KMS-11 (cell line): ENCODE results near the gene POLD3.

ENCODE experiments used
- H2AFZ ChIP-seq: fragments of 200-600 bp; sonication (generic); 2 replicates; pipeline ENCODE4 v1.6.1; 2016; ENCODE audit warnings: antibody characterized with exemption, mixed run types, low read depth
- H3K27ac ChIP-seq: fragments of 200-600 bp; sonication (generic); 2 replicates; pipeline ENCODE4 v1.6.1; 2016; ENCODE audit warnings: mild to moderate bottlenecking, mixed run types
- H3K27me3 ChIP-seq: fragments of 200-600 bp; sonication (generic); 2 replicates; pipeline ENCODE4 v1.6.1; 2017; ENCODE audit warnings: mild to moderate bottlenecking, low read depth, mixed run types, moderate library complexity; ENCODE audit not compliant: insufficient read depth
- H3K36me3 ChIP-seq: fragments of 200-600 bp; sonication (generic); 2 replicates; pipeline ENCODE4 v1.6.1; 2017; ENCODE audit warnings: mild to moderate bottlenecking, mixed run types; ENCODE audit not compliant: insufficient read depth
- H3K4me1 ChIP-seq: fragments of 200-600 bp; sonication (generic); 2 replicates; pipeline ENCODE4 v1.6.1; 2016; ENCODE audit warnings: mild to moderate bottlenecking, low read depth, mixed run types; ENCODE audit not compliant: poor library complexity, severe bottlenecking
- H3K4me2 ChIP-seq: fragments of 200-600 bp; sonication (generic); 2 replicates; pipeline ENCODE4 v1.7.0; 2016; ENCODE audit warnings: mild to moderate bottlenecking, mixed run types
- H3K4me3 ChIP-seq: fragments of 200-600 bp; sonication (generic); IDR thresholded peaks from 2 replicates; pipeline ENCODE4 v1.6.1; 2017; ENCODE audit warnings: low read depth, low read length, mixed read lengths; ENCODE audit not compliant: insufficient read depth
- H3K79me2 ChIP-seq: fragments of 200-600 bp; sonication (generic); 2 replicates; pipeline ENCODE4 v1.6.1; 2016; ENCODE audit warnings: low read depth, mixed run types; ENCODE audit not compliant: insufficient read depth
- H3K9ac ChIP-seq: fragments of 200-600 bp; sonication (generic); 2 replicates; pipeline ENCODE4 v1.6.1; 2016; ENCODE audit warnings: mild to moderate bottlenecking, mixed run types
- H4K20me1 ChIP-seq: fragments of 200-600 bp; sonication (generic); 2 replicates; pipeline ENCODE4 v1.6.1; 2016; ENCODE audit warnings: mild to moderate bottlenecking, mixed run types; ENCODE audit not compliant: insufficient read depth
- CTCF ChIP-seq: fragments of 200-600 bp; sonication (generic); conservative IDR thresholded peaks from 2 replicates; pipeline ENCODE4 v1.6.1; 2017; ENCODE audit warnings: low read depth, mild to moderate bottlenecking, antibody characterized with exemption, low read length, moderate library complexity, mixed read lengths

The POLD3 gene

GRCh38 chr11:74626130-74626529 is 33.7 kb downstream of the POLD3 start:
- no peak overlapping the region for H3K4me3 ChIP-seq
- no peaks in the 10 kb centered on the region for H4K20me1 ChIP-seq
- TF ChIP-seq CTCF = no peak
- no peaks in the 10 kb centered on the region for H3K4me1 ChIP-seq
- H3K79me2 ChIP-seq = no peaks in the 10 kb centered on the region
- no peak overlapping the region for H3K27ac ChIP-seq
- no peak overlapping the region for H3K9ac ChIP-seq
- no peak overlapping the region for H3K4me2 ChIP-seq
- H2AFZ ChIP-seq = no peak overlapping the region
- H3K27me3 ChIP-seq = no peaks in the 10 kb centered on the region
- H3K36me3 ChIP-seq = no peaks in the 10 kb centered on the region

GRCh38 chr11:74626604-74627003 is 34.2 kb downstream of the POLD3 start:
- no peaks in the 10 kb centered on the region for H3K4me1 ChIP-seq
- no peak overlapping the region for H3K4me2 ChIP-seq
- no peaks in the 10 kb centered on the region for H3K36me3 ChIP-seq
- H3K27me3 ChIP-seq = no peaks in the 10 kb centered on the region
- H3K4me3 ChIP-seq = no peak overlapping the region
- H2AFZ ChIP-seq = no peak overlapping the region
- H4K20me1 ChIP-seq = no peaks in the 10 kb centered on the region
- no peak for TF ChIP-seq CTCF
- no peaks in the 10 kb centered on the region for H3K79me2 ChIP-seq
- H3K9ac ChIP-seq = no peak overlapping the region
- H3K27ac ChIP-seq = no peak overlapping the region

- no peaks in the 10 kb centered on the region for H3K79me2 ChIP-seq
- no peak overlapping the region for H3K4me3 ChIP-seq
- no peak overlapping the region for H3K9ac ChIP-seq
- no peaks in the 10 kb centered on the region for H3K27me3 ChIP-seq
- no peaks in the 10 kb centered on the region for H3K4me1 ChIP-seq
- TF ChIP-seq CTCF = no peak
- no peaks in the 10 kb centered on the region for H4K20me1 ChIP-seq
- no peak overlapping the region for H2AFZ ChIP-seq
- no peak overlapping the region for H3K27ac ChIP-seq
- no peaks in the 10 kb centered on the region for H3K36me3 ChIP-seq
- H3K4me2 ChIP-seq = no peak overlapping the region
Measured at GRCh38 chr11:74627381-74627780, 35.0 kb downstream of the POLD3 start.

- H3K9ac ChIP-seq = no peak overlapping the region
- peaks cover 3% of the 10 kb centered on the region; the same call in 1 of the 2 replicates for H3K36me3 ChIP-seq
- no peak overlapping the region for H3K4me2 ChIP-seq
- H3K4me3 ChIP-seq = no peak overlapping the region
- H2AFZ ChIP-seq = no peak overlapping the region
- H4K20me1 ChIP-seq = no peaks in the 10 kb centered on the region
- no peaks in the 10 kb centered on the region for H3K4me1 ChIP-seq
- no peaks in the 10 kb centered on the region for H3K79me2 ChIP-seq
- TF ChIP-seq CTCF = no peak
- no peaks in the 10 kb centered on the region for H3K27me3 ChIP-seq
- no peak overlapping the region for H3K27ac ChIP-seq
Measured at GRCh38 chr11:74630043-74630442, 37.7 kb downstream of the POLD3 start.
